GM21786 (cell line): ENCODE measurements around the gene UNC93B1.

Experiments used
- ATAC-seq: cut with Tn5 transposase; IDR thresholded peaks from one replicate; pipeline ENCODE4 v1.9.1; 2021; ENCODE audit not compliant: unreplicated experiment

Gene UNC93B1

GRCh38 chr11:68024508-68024907, 20.6 kb upstream of the UNC93B1 start:
- no peak for ATAC-seq

- no peak for ATAC-seq
Measured at GRCh38 chr11:68022531-68022930, 18.6 kb upstream of the UNC93B1 start.

GRCh38 chr11:68021167-68021787, 17.4 kb upstream of the UNC93B1 start:
- ATAC-seq = no peak

GRCh38 chr11:68020575-68020974, 16.7 kb upstream of the UNC93B1 start:
- ATAC-seq = no peak

GRCh38 chr11:68019486-68019885, 15.6 kb upstream of the UNC93B1 start:
- ATAC-seq = no peak

GRCh38 chr11:68018730-68019190, 14.9 kb upstream of the UNC93B1 start:
- ATAC-seq = no peak

- ATAC-seq = no peak
Measured at GRCh38 chr11:68017980-68018729, 14.3 kb upstream of the UNC93B1 start.

- ATAC-seq = no peak
Measured at GRCh38 chr11:68016904-68017817, 13.3 kb upstream of the UNC93B1 start.

GRCh38 chr11:68016161-68016903, 12.4 kb upstream of the UNC93B1 start:
- no peak for ATAC-seq

GRCh38 chr11:68015467-68015866, 11.6 kb upstream of the UNC93B1 start:
- ATAC-seq = no peak

- no peak for ATAC-seq
Measured at GRCh38 chr11:68014947-68015447, 11.1 kb upstream of the UNC93B1 start.

GRCh38 chr11:68014157-68014946, 10.5 kb upstream of the UNC93B1 start:
- ATAC-seq = no peak

- ATAC-seq = no peak
Measured at GRCh38 chr11:68013611-68014156, 9.8 kb upstream of the UNC93B1 start.

- no peak for ATAC-seq
Measured at GRCh38 chr11:68012843-68013610, 9.1 kb upstream of the UNC93B1 start.

GRCh38 chr11:68012044-68012842, 8.3 kb upstream of the UNC93B1 start:
- ATAC-seq = no peak

- ATAC-seq = no peak
Measured at GRCh38 chr11:68011051-68011943, 7.4 kb upstream of the UNC93B1 start.
